Measurements from ENCODE around the gene CPNE4.

Gene CPNE4

GRCh38 chr3:131546441-131546840, 488.4 kb downstream of the CPNE4 start:
- Histone ChIP-seq H3K4me2 (ENCODE audit: low read depth, low read length, poor library complexity, severe bottlenecking) (no peak overlapping the region), H3K9me3 (ENCODE audit: insufficient read depth, low read depth, low read length) (no peaks in the 10 kb centered on the region), H3K79me2 (ENCODE audit: insufficient read depth, low read length) (no peaks in the 10 kb centered on the region), H3K36me3 (ENCODE audit: insufficient read depth, low read length) (no peaks in the 10 kb centered on the region), H4K20me1 (ENCODE audit: insufficient read depth, low read length, poor library complexity, severe bottlenecking) (no peaks in the 10 kb centered on the region), H3K9ac (ENCODE audit: low read depth, low read length, poor library complexity, severe bottlenecking) (no peak overlapping the region), H3K4me1 (ENCODE audit: insufficient read depth, low read length, poor library complexity, severe bottlenecking) (no peaks in the 10 kb centered on the region), H2AFZ (ENCODE audit: low read length) (no peak overlapping the region), H3K27me3 (ENCODE audit: insufficient read depth, low read length, poor library complexity, severe bottlenecking) (no peaks in the 10 kb centered on the region), H3K9me2 (replicated peaks; ENCODE audit: low read depth, low read length) (no peaks in the 10 kb centered on the region), H3K4me3 (ENCODE audit: low read length, poor library complexity, severe bottlenecking) (no peak overlapping the region), H3F3A (ENCODE audit: low read depth) (no peaks in the 10 kb centered on the region)
- TF ChIP-seq EZH2phosphoT487 (IDR thresholded peaks at IDR 0.05; ENCODE audit: borderline replicate concordance) (no peak), CTCF (conservative IDR thresholded peaks at IDR 0.05; ENCODE audit: low read length) (no peak)

DNA sequence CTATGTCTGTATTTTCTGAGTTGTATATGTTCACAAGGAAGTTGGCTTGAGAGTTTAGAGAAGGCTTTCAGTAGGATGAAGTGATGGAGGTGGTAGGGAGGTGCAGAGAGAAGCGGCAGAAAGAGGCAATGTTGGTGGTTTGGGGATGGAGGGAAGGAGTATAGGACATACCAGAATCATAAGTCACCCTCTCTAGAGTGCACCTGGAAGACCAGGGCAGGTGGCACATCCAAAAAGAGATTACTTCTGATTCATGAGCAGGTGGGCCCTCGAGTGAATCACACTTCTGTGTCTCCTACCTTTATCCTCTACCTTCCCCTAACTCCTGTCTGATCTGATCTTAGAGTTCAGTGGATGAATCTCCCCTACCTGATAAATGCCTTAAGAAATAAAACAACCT, 490.3 kb downstream of the CPNE4 start:
- Histone ChIP-seq H3K4me1 (ENCODE audit: insufficient read depth, low read length, poor library complexity, severe bottlenecking) (no peaks in the 10 kb centered on the region), H3K9ac (ENCODE audit: low read depth, low read length, poor library complexity, severe bottlenecking) (no peak overlapping the region), H3K4me2 (ENCODE audit: low read depth, low read length, poor library complexity, severe bottlenecking) (no peak overlapping the region), H3K9me3 (ENCODE audit: insufficient read depth, low read depth, low read length) (no peaks in the 10 kb centered on the region), H4K20me1 (ENCODE audit: insufficient read depth, low read length, poor library complexity, severe bottlenecking) (no peaks in the 10 kb centered on the region), H3F3A (ENCODE audit: low read depth) (no peaks in the 10 kb centered on the region), H3K27me3 (ENCODE audit: insufficient read depth, low read length, poor library complexity, severe bottlenecking) (no peaks in the 10 kb centered on the region), H3K9me2 (replicated peaks; ENCODE audit: low read depth, low read length) (no peaks in the 10 kb centered on the region), H3K79me2 (ENCODE audit: insufficient read depth, low read length) (no peaks in the 10 kb centered on the region), H3K36me3 (ENCODE audit: insufficient read depth, low read length) (no peaks in the 10 kb centered on the region), H2AFZ (ENCODE audit: low read length) (no peak overlapping the region), H3K4me3 (ENCODE audit: low read length, poor library complexity, severe bottlenecking) (no peak overlapping the region)
- TF ChIP-seq EZH2phosphoT487 (IDR thresholded peaks at IDR 0.05; ENCODE audit: borderline replicate concordance) = no peak
- no peak for TF ChIP-seq CTCF (conservative IDR thresholded peaks at IDR 0.05; ENCODE audit: low read length)

DNA sequence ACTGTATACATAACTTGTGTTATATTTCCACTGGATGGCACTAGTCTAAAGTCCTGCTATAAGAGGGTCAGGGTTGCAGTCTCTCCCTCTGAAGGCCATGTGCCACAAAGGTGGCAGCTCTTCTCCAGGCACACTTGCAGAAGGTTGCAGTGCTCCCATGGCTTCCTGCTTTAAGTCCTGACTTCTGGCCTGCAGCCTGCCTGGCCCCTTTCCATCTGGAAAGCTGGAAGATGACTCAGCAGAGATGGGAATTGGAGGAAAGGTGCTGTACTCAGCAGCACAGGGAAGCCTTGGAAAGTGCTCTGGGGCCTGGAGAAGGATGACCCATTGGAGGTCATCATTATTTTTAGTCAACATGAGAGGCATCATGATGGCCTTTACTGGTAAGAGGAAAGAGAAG, 491.1 kb downstream of the CPNE4 start:
- no peaks in the 10 kb centered on the region for H3K9me2 ChIP-seq (replicated peaks; ENCODE audit: low read depth, low read length)
- H3K4me2 ChIP-seq (ENCODE audit: low read depth, low read length, poor library complexity, severe bottlenecking) = no peak overlapping the region
- no peaks in the 10 kb centered on the region for H3K4me1 ChIP-seq (ENCODE audit: insufficient read depth, low read length, poor library complexity, severe bottlenecking)
- no peaks in the 10 kb centered on the region for H3K36me3 ChIP-seq (ENCODE audit: insufficient read depth, low read length)
- no peaks in the 10 kb centered on the region for H3K79me2 ChIP-seq (ENCODE audit: insufficient read depth, low read length)
- H3K9ac ChIP-seq (ENCODE audit: low read depth, low read length, poor library complexity, severe bottlenecking) = no peak overlapping the region
- H3K4me3 ChIP-seq (ENCODE audit: low read length, poor library complexity, severe bottlenecking) = no peak overlapping the region
- H4K20me1 ChIP-seq (ENCODE audit: insufficient read depth, low read length, poor library complexity, severe bottlenecking) = no peaks in the 10 kb centered on the region
- no peaks in the 10 kb centered on the region for H3K27me3 ChIP-seq (ENCODE audit: insufficient read depth, low read length, poor library complexity, severe bottlenecking)
- no peaks in the 10 kb centered on the region for H3F3A ChIP-seq (ENCODE audit: low read depth)
- H2AFZ ChIP-seq (ENCODE audit: low read length) = no peak overlapping the region
- H3K9me3 ChIP-seq (ENCODE audit: insufficient read depth, low read depth, low read length) = no peaks in the 10 kb centered on the region
- TF ChIP-seq EZH2phosphoT487 (IDR thresholded peaks at IDR 0.05; ENCODE audit: borderline replicate concordance) (no peak), CTCF (conservative IDR thresholded peaks at IDR 0.05; ENCODE audit: low read length) (peak; percentile 33; the same call in 1 of the 2 replicates)
